Measurements from ENCODE around the gene CCDC185. TPM values are rescaled to one million over a fixed set of nuclear protein-coding genes. Genes with fewer than 3 reads are reported as not detected.

CCDC185 gene
- total RNA-seq, 4 donors from 2014 or later = not detected

- TF ChIP-seq, protein P1, sequence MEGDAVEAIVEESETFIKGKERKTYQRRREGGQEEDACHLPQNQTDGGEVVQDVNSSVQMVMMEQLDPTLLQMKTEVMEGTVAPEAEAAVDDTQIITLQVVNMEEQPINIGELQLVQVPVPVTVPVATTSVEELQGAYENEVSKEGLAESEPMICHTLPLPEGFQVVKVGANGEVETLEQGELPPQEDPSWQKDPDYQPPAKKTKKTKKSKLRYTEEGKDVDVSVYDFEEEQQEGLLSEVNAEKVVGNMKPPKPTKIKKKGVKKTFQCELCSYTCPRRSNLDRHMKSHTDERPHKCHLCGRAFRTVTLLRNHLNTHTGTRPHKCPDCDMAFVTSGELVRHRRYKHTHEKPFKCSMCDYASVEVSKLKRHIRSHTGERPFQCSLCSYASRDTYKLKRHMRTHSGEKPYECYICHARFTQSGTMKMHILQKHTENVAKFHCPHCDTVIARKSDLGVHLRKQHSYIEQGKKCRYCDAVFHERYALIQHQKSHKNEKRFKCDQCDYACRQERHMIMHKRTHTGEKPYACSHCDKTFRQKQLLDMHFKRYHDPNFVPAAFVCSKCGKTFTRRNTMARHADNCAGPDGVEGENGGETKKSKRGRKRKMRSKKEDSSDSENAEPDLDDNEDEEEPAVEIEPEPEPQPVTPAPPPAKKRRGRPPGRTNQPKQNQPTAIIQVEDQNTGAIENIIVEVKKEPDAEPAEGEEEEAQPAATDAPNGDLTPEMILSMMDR (IDR thresholded peaks at IDR 0.05; ENCODE audit: low read depth) = no peak
Observed at GRCh38 chr1:223394706-223395105, 1.5 kb downstream of the CCDC185 start.

DNA sequence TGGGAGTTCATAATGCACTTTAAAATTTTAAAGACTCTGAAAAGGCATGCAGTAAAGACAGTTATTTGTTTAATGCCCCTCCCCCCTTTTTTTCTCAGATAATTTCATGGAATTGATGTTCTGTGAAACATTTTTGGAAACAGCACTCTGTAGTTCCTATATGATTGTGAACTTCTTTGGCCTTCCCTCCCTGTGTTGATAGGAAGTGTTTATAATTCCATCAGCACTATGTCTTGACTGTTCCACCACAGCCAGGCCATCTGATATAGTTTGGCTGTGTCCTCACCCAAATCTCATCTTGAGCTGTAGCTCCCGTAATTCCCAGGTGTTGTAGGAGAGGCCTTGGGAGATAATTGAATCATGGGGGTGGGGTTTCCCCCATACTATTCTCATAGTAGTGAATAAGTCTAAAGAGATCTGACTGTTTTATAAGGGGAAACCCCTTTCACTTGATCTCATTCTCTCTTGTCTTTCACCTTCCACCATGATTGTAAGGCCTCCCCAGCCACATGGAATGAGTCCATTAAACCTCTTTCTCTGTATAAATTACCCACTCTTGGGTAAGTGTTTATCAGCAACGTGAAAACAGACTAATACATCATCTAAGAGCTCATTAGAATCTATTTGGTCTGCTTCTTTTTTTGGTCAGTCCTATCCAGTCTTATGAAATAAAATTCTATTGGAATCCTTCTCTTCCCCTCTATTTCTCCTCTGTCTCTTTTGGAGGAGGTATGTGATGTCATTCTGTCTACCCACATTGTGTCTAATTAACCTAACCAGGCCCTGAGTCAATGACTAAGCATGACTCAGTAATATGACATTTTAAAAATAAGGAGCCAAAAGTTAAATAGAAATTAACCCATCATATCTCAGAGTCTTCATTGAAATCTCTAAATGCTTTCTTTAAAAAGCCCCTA, 8.9 kb downstream of the CCDC185 start:
- TF ChIP-seq, protein P1 (IDR thresholded peaks at IDR 0.05; ENCODE audit: low read depth) = no peak

DNA sequence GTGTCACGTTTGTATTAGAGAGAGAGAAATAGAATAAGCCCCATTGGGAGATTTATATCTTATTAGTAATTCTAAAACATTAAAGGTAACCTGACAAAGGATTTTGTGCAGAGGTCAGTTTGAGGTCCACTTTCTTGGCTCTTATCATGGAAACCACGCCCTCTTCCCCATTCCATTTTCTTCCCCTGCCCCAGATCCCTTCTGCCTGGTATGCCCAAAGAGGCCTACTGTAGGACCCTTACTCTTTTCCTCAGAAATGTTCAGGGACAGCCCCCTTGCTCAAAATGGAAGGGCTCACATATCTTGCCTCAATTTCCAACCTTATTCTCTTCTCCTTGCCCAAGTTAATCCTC, 9.6 kb downstream of the CCDC185 start:
- TF ChIP-seq, protein P1 (IDR thresholded peaks at IDR 0.05; ENCODE audit: low read depth) = no peak

- TF ChIP-seq, protein P1 (IDR thresholded peaks at IDR 0.05; ENCODE audit: low read depth) = no peak
Observed at GRCh38 chr1:223403184-223403815, 10.1 kb downstream of the CCDC185 start.

DNA sequence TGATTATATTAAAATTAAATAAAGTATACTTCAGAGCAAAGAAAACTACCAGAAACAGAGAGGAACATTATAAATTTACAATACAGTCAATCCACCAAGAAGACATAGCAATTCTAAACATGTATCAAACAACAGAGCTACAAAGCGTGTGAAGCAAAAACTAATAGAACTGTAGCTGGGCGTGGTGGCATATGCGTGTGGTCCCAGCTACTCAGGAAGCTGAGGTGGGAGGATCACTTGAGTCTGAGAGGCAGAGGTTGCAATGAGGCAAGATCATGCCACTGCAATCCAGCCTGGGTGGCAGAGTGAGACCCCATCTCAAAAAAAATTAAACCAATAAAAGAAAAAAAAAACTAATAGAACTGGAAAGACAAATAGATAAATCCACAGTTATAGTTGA, 12.3 kb downstream of the CCDC185 start:
- TF ChIP-seq, protein P1 (IDR thresholded peaks at IDR 0.05; ENCODE audit: low read depth) = no peak

GRCh38 chr1:223410036-223410435, 16.8 kb downstream of the CCDC185 start:
- TF ChIP-seq, protein P1 (IDR thresholded peaks at IDR 0.05; ENCODE audit: low read depth) = no peak

GRCh38 chr1:223411309-223411708, 18.1 kb downstream of the CCDC185 start:
- TF ChIP-seq, protein P1 (IDR thresholded peaks at IDR 0.05; ENCODE audit: low read depth) = no peak

All from subcutaneous adipose tissue (tissue), 4 donors.